SK-N-SH (cell line): ENCODE measurements around the gene KIF27. TPM values are rescaled to one million over a fixed set of nuclear protein-coding genes. Genes with fewer than 3 reads are reported as not detected.

ENCODE experiments used
- CTCF ChIA-PET: fragments of 300-600, 350-600 bp; formaldehyde crosslinking; extraction: SDS; loops from one replicate; lab custom pipeline; 2021; lab: Yijun Ruan, JAX
- POLR2A ChIA-PET: fragments of 350-600 bp; sonication (Branson Sonifier 250); formaldehyde crosslinking; extraction: SDS; loops from one replicate; lab custom pipeline; 2020; ENCODE audit warnings: antibody characterized with exemption, inconsistent platforms; lab: Yijun Ruan, JAX
- DNase-seq: peaks from one replicate; pipeline ENCODE4 v3.0.0; 2012
- H2AFZ ChIP-seq: fragments of 200-600 bp; sonication (generic); 2 replicates; pipeline ENCODE4 v1.8.1; 2016; ENCODE audit warnings: antibody characterized with exemption, mild to moderate bottlenecking, low read depth
- H3F3A ChIP-seq: fragments of 200-600 bp; sonication (generic); replicated peaks from 2 replicates; pipeline ENCODE3; 2016; ENCODE audit warnings: antibody characterized with exemption, mild to moderate bottlenecking; ENCODE audit not compliant: insufficient read depth
- H3K27ac ChIP-seq, 2 experiments: fragments of 200-500 bp in 1 of 2; fragments of 200-600 bp in 1 of 2; sonication (Bioruptor generic) in 1 of 2; sonication (generic), shearing (Covaris generic) in 1 of 2; 2 replicates each; pipeline versions ENCODE4 v1.5.1 to v1.6.1; 2014 to 2016; ENCODE audit warnings: low read depth in 2 of 2, inconsistent platforms in 1 of 2, low read length in 1 of 2, mild to moderate bottlenecking in 1 of 2, mixed read lengths in 1 of 2
- H3K27me3 ChIP-seq: fragments of 200-600 bp; sonication (generic), shearing (Covaris generic); 2 replicates; pipeline ENCODE4 v1.6.1; 2016; ENCODE audit warnings: mixed run types; ENCODE audit not compliant: insufficient read depth
- H3K36me3 ChIP-seq, 2 experiments: fragments of 200-500 bp in 1 of 2; fragments of 200-600 bp in 1 of 2; sonication (Bioruptor generic) in 1 of 2; sonication (generic) in 1 of 2; replicated peaks in 1 of 2; 2 replicates each; pipeline versions ENCODE3 to v1.5.1; 2014 to 2016; ENCODE audit warnings: low read length in 1 of 2, mild to moderate bottlenecking in 1 of 2; ENCODE audit not compliant: insufficient read depth in 2 of 2, control insufficient read depth in 1 of 2
- H3K4me1 ChIP-seq, 2 experiments: fragments of 200-500 bp in 1 of 2; fragments of 200-600 bp in 1 of 2; sonication (Bioruptor generic) in 1 of 2; sonication (generic), shearing (Covaris generic) in 1 of 2; 2 replicates each; pipeline versions ENCODE4 v1.5.1 to v1.6.1; 2014 to 2016; ENCODE audit warnings: low read depth in 1 of 2, low read length in 1 of 2, mixed run types in 1 of 2; ENCODE audit not compliant: insufficient read depth in 2 of 2, control insufficient read depth in 1 of 2
- H3K4me2 ChIP-seq: fragments of 200-600 bp; sonication (generic), shearing (Covaris generic); 2 replicates; pipeline ENCODE4 v1.6.1; 2017; ENCODE audit warnings: mixed run types
- H3K4me3 ChIP-seq, 2 experiments: fragments of 200-500 bp in 1 of 2; fragments of 200-600 bp in 1 of 2; sonication (Bioruptor generic) in 1 of 2; sonication (generic), shearing (Covaris generic) in 1 of 2; 2 replicates each; pipeline versions ENCODE4 v1.5.1 to v1.8.1; 2014 to 2016; ENCODE audit warnings: low read depth in 2 of 2, inconsistent platforms in 1 of 2, low read length in 1 of 2, mild to moderate bottlenecking in 1 of 2, mixed read lengths in 1 of 2, moderate library complexity in 1 of 2
- H3K79me2 ChIP-seq: fragments of 200-600 bp; sonication (generic); 2 replicates; pipeline ENCODE4 v1.8.1; 2017; ENCODE audit warnings: mild to moderate bottlenecking; ENCODE audit not compliant: insufficient read depth
- H3K9ac ChIP-seq: fragments of 200-600 bp; sonication (generic); 2 replicates; pipeline ENCODE4 v1.6.1; 2017; ENCODE audit warnings: mixed run types
- H3K9me2 ChIP-seq: fragments of 200-600 bp; sonication (generic); 2 replicates; pipeline ENCODE4 v1.6.1; 2017; ENCODE audit warnings: mixed run types
- H3K9me3 ChIP-seq: fragments of 200-600 bp; sonication (generic); 2 replicates; pipeline ENCODE4 v1.6.1; 2017; ENCODE audit warnings: mixed run types, mild to moderate bottlenecking, moderate library complexity
- H4K20me1 ChIP-seq: fragments of 200-600 bp; sonication (generic); 2 replicates; pipeline ENCODE4 v1.6.1; 2017; ENCODE audit warnings: mild to moderate bottlenecking, mixed run types; ENCODE audit not compliant: insufficient read depth
- CHD2 ChIP-seq: fragments of 150-350 bp; IDR thresholded peaks from 2 replicates; pipeline ENCODE4 v1.6.1; 2018; ENCODE audit warnings: low read length; ENCODE audit not compliant: partially characterized antibody
- ELF1 ChIP-seq: IDR thresholded peaks from 2 replicates; pipeline ENCODE4 v1.4.0; 2012
- GABPA ChIP-seq: IDR thresholded peaks from 2 replicates; pipeline ENCODE4 v1.4.0; 2012; ENCODE audit warnings: low read depth, mild to moderate bottlenecking
- GATA2 ChIP-seq: sonication (generic); formaldehyde crosslinking; IDR thresholded peaks from 2 replicates; pipeline ENCODE4 v1.5.0; 2020; ENCODE audit warnings: mild to moderate bottlenecking, missing genetic modification reagents
- MAX ChIP-seq: IDR thresholded peaks from 2 replicates; pipeline ENCODE4 v1.4.0; 2012; ENCODE audit warnings: low read depth
- NFIC ChIP-seq: IDR thresholded peaks from 2 replicates; pipeline ENCODE4 v1.4.0; 2012; ENCODE audit warnings: borderline replicate concordance
- NRF1 ChIP-seq: IDR thresholded peaks from 2 replicates; pipeline ENCODE4 v1.6.1; 2012; ENCODE audit warnings: low read depth, mild to moderate bottlenecking, low read length
- POLR2AphosphoS5 ChIP-seq: IDR thresholded peaks from 2 replicates; pipeline ENCODE4 v1.6.1; 2012; ENCODE audit warnings: low read depth, low read length
- RXRA ChIP-seq: IDR thresholded peaks from 2 replicates; pipeline ENCODE4 v1.4.0; 2012; ENCODE audit warnings: low read depth, mild to moderate bottlenecking, borderline replicate concordance
- TCF12 ChIP-seq: IDR thresholded peaks from 2 replicates; pipeline ENCODE4 v1.4.0; 2012
- TEAD4 ChIP-seq: IDR thresholded peaks from 2 replicates; pipeline ENCODE4 v1.4.0; 2012; ENCODE audit warnings: mild to moderate bottlenecking, borderline replicate concordance; ENCODE audit not compliant: insufficient read depth
- USF1 ChIP-seq: IDR thresholded peaks from 2 replicates; pipeline ENCODE4 v1.4.0; 2012; ENCODE audit warnings: low read depth, borderline replicate concordance
- WGBS: methylation state at CpG from one replicate; pipeline ENCODE4 v1.1.6; 2017; ENCODE audit warnings: low lambda C conversion rate; 5-methylcytosine and 5-hydroxymethylcytosine counted together
- polyA plus RNA-seq, 3 experiments: library from polyadenylated mRNA; depleted of rRNA; stranded (reverse); fragments of >200 nt; gene quantifications; 2 replicates each; pipeline ENCODE4 v1.2.3, GENCODE V29; 2012
- TF ChIP-seq, protein P1 (sequence below): fragments of 150-350 bp; IDR thresholded peaks from 2 replicates; pipeline ENCODE4 v1.6.1; 2016; ENCODE audit warnings: mild to moderate bottlenecking, low read depth, low read length
- TF ChIP-seq, protein P2 (sequence below): IDR thresholded peaks from 2 replicates; pipeline ENCODE4; 2012

The KIF27 gene
- polyA plus RNA-seq, 1 of the 3 experiments (the other 2 are of a cell fraction), result 0.81 TPM

DNA sequence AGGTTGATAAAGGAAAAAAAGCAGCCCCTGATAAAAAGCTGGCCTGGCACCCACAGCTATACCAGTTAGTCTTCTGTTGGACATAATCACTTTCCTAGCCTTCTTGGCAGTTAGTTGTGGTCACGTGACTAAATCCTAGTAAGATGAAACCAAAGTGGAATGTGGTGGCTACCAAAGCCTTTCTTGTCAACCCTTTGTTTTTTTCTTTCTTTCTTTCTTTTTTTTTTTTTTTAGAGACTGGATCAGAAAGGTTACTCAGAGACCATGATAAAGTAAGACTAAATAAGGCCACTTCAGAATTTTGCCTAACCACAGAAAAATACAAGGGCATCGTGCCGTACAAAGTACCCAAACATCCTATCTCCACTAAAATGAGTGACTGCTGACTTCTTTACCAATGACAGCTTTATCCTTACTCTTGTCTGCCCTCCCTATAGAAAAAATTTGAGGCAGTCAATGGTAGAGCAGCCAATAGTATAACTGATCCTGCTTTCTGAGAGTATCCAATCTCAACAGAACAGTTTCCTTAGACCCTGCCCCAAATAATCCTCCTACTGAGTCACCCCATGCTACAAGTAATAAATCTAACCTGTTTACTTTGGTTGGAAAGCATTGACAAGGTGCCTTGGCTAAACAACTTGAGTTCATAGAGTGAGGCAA, 14.2 kb upstream of the KIF27 start (continued):
- TF ChIP-seq, protein P1, sequence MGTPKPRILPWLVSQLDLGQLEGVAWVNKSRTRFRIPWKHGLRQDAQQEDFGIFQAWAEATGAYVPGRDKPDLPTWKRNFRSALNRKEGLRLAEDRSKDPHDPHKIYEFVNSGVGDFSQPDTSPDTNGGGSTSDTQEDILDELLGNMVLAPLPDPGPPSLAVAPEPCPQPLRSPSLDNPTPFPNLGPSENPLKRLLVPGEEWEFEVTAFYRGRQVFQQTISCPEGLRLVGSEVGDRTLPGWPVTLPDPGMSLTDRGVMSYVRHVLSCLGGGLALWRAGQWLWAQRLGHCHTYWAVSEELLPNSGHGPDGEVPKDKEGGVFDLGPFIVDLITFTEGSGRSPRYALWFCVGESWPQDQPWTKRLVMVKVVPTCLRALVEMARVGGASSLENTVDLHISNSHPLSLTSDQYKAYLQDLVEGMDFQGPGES, result no peak
- TF ChIP-seq TEAD4, result no peak
- no peak for TF ChIP-seq CHD2
- no peak for TF ChIP-seq RXRA
- TF ChIP-seq, protein P2, sequence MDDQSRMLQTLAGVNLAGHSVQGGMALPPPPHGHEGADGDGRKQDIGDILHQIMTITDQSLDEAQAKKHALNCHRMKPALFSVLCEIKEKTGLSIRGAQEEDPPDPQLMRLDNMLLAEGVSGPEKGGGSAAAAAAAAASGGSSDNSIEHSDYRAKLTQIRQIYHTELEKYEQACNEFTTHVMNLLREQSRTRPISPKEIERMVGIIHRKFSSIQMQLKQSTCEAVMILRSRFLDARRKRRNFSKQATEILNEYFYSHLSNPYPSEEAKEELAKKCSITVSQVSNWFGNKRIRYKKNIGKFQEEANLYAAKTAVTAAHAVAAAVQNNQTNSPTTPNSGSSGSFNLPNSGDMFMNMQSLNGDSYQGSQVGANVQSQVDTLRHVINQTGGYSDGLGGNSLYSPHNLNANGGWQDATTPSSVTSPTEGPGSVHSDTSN, result peak; percentile 18; the same call in 1 of the 2 replicates
- no peak for TF ChIP-seq GABPA
- TF ChIP-seq GATA2 (CRISPR knock-in tag), result no peak
- TF ChIP-seq POLR2AphosphoS5, result no peak

GRCh38 chr9:83934569-83935275, 13.5 kb upstream of the KIF27 start:
- Histone ChIP-seq H3K79me2 (no peaks in the 10 kb centered on the region), H3K36me3 (peaks cover 4 to 5% of the 10 kb centered on the region in 2 experiments), H3K9me2 (no peaks in the 10 kb centered on the region), H3K4me3 (no peak overlapping the region), H3K27me3 (no peaks in the 10 kb centered on the region), H4K20me1 (no peaks in the 10 kb centered on the region), H3K9me3 (no peaks in the 10 kb centered on the region), H2AFZ (0 out of 2 replicates have a peak overlapping the region, but pooled peaks have one; percentile 20), H3F3A (peaks cover 13% of the 10 kb centered on the region), H3K4me2 (peak overlapping the region; percentile 22; the same call in 1 of the 2 replicates), H3K9ac (no peak overlapping the region), H3K27ac (peak overlapping the region; percentile 9 to 51; a peak in 3 of 4 replicates), H3K4me1 (peaks cover 2 to 32% of the 10 kb centered on the region in 2 experiments; a peak in 2 of 4 replicates)
- CTCF ChIA-PET, result interaction anchor here (1.3 to 6.3 kb wide), 3 partner anchors 14 to 381 kb away, joined by 3 to 69 read pairs (median 19); partner anchors contain the start of gene KIF27
- POLR2A ChIA-PET, result no interaction called here
- 81% methylated on average over 5 of the region's 5 CpGs for WGBS
- no peak for TF ChIP-seq ELF1
- no peak for TF ChIP-seq NRF1
- TF ChIP-seq MAX, result no peak
- peak; percentile 33; the same call in 1 of the 2 replicates for TF ChIP-seq NFIC
- TF ChIP-seq GABPA, result no peak
- TF ChIP-seq TCF12, result peak; percentile 30; the same call in 1 of the 2 replicates
- TF ChIP-seq USF1, result no peak
- DNase-seq, result no peak
